K562 (cell line): ENCODE results near the gene CLDN15. TPM values are rescaled to one million over a fixed set of nuclear protein-coding genes. Genes with fewer than 3 reads are reported as not detected.
A peak's percentile ranks its signal among the peaks of the same experiment; 100 is the strongest.

Experiments used
- AFF1 ChIP-seq, 2 experiments: fragments of 450-650 bp; IDR thresholded peaks; 2 replicates each; pipeline ENCODE4 v1.6.1; 2018; ENCODE audit warnings: mild to moderate bottlenecking in 2 of 2, low read depth in 1 of 2; ENCODE audit not compliant: partially characterized antibody in 2 of 2
- ARID2 ChIP-seq: fragments of 450-650 bp; IDR thresholded peaks from 2 replicates; pipeline ENCODE4 v1.6.1; 2017; ENCODE audit warnings: antibody characterized with exemption, mild to moderate bottlenecking
- FOXM1 ChIP-seq, 2 experiments: fragments of 450-650 bp in 1 of 2; sonication (generic) in 1 of 2; formaldehyde crosslinking in 1 of 2; IDR thresholded peaks; 2 replicates each; pipeline versions ENCODE4 v1.6.1 to v1.9.0; 2017 to 2022; ENCODE audit warnings: low read depth in 2 of 2, mild to moderate bottlenecking in 2 of 2, missing genetic modification reagents in 1 of 2, moderate library complexity in 1 of 2
- MBD2 ChIP-seq: sonication (generic); IDR thresholded peaks from 2 replicates; pipeline ENCODE4 v1.6.1; 2016; ENCODE audit warnings: low read depth, borderline replicate concordance
- MTF1 ChIP-seq: fragments of 250-450 bp; sonication (Bioruptor Pico); IDR thresholded peaks from 2 replicates; pipeline ENCODE4 v1.9.0; 2021; ENCODE audit warnings: moderate library complexity, mild to moderate bottlenecking, inconsistent platforms, borderline replicate concordance
- PTRF ChIP-seq: fragments of 450-650 bp; IDR thresholded peaks from 2 replicates; pipeline ENCODE4 v1.6.1; 2016; ENCODE audit warnings: mild to moderate bottlenecking, missing genetic modification characterization, missing compliant biosample characterization
- SMAD4 ChIP-seq: fragments of 250-450 bp; sonication (Bioruptor Pico); conservative IDR thresholded peaks from 2 replicates; pipeline ENCODE4 v1.8.0; 2021; ENCODE audit warnings: inconsistent platforms, mild to moderate bottlenecking, moderate library complexity
- ZBTB17 ChIP-seq: fragments of 450-650 bp; formaldehyde crosslinking; IDR thresholded peaks from 2 replicates; pipeline ENCODE4 v1.4.0; 2020; ENCODE audit warnings: mild to moderate bottlenecking
- ZNF143 ChIP-seq: sonication (generic); formaldehyde crosslinking; IDR thresholded peaks from 2 replicates; pipeline ENCODE4 v1.9.0; 2022; ENCODE audit warnings: mild to moderate bottlenecking, missing genetic modification reagents
- ZNF274 ChIP-seq: IDR thresholded peaks from 2 replicates; pipeline ENCODE4 v1.6.1; 2011; ENCODE audit warnings: low read depth, mild to moderate bottlenecking, low read length, moderate library complexity, borderline replicate concordance
- ZNF318 ChIP-seq, 2 experiments: fragments of 450-650 bp; IDR thresholded peaks; 2 replicates each; pipeline ENCODE4 v1.6.1; 2016; ENCODE audit warnings: mild to moderate bottlenecking in 2 of 2, borderline replicate concordance in 1 of 2, low read depth in 1 of 2, moderate library complexity in 1 of 2
- ZZZ3 ChIP-seq: fragments of 450-650 bp; IDR thresholded peaks from 2 replicates; pipeline ENCODE4 v1.6.1; 2016; ENCODE audit warnings: antibody characterized with exemption, mild to moderate bottlenecking, moderate library complexity
- polyA plus RNA-seq, 8 experiments: library from polyadenylated mRNA; depleted of rRNA in 4 of 8; stranded (reverse) in 5 of 8; unstranded in 3 of 8; fragments of >200 nt; fragmentation: Nextera tagmentation in 2 of 8; fragmentation: Illumina TruSeq in 1 of 8; extraction: Ambion mirVana in 2 of 8; extraction: Trizol in 1 of 8; gene quantifications; 2 replicates each; pipeline versions ENCODE4 v1.2.1 to v1.2.3, GENCODE V29; 2011 to 2014; ENCODE audit warnings: inconsistent platforms in 1 of 8, missing spikeins in 1 of 8
- total RNA-seq, 7 experiments: library from RNA; depleted of rRNA in 6 of 7; stranded (reverse); fragments of >200 nt in 6 of 7; fragmentation: Illumina TruSeq in 2 of 7; extraction: Trizol in 2 of 7; gene quantifications; 2 replicates each; pipeline versions ENCODE4 v1.2.1 to v1.2.3, GENCODE V29; 2011 to 2021; ENCODE audit warnings: low replicate concordance in 1 of 7

Gene CLDN15
- total and polyA plus RNA-seq, 9 of the 15 experiments (the other 6 are each of a cell fraction or from before 2014, with no cell fraction given): 0.32 to 14.5 (median 7.4) TPM

GRCh38 chr7:101217388-101218235 lies 20.0 kb downstream of the CLDN15 start, which contains the start of the genes PLOD3 and ZNHIT1 (continued):
- TF ChIP-seq ZNF318 (IDR thresholded peaks at IDR 0.05; ENCODE audit: borderline replicate concordance in 1 of 2, low read depth in 1 of 2) (no peak), PTRF (tag) (no peak), AFF1 (IDR thresholded peaks at IDR 0.05; ENCODE audit: low read depth in 1 of 2, partially characterized antibody in 2 of 2) (peak in 1 of 2 experiments; percentile 14), ZNF143 (no peak), SMAD4 (CRISPR knock-in tag) (peak; percentile 90), ARID2 (no peak), ZZZ3 (no peak), FOXM1 (IDR thresholded peaks at IDR 0.05; ENCODE audit: low read depth) (no peak), FOXM1 (CRISPR knock-in tag; IDR thresholded peaks at IDR 0.05; ENCODE audit: low read depth) (peak; percentile 60), ZBTB17 (no peak), ZNF274 (no peak), MBD2 (peak; percentile 47), MTF1 (CRISPR knock-in tag) (no peak)
